ENCODE data around the gene FAM114A2. TPM values are rescaled to one million over a fixed set of nuclear protein-coding genes. Genes with fewer than 3 reads are reported as not detected.

Gene FAM114A2
- total and polyA plus RNA-seq, 9 donors, result 14.0 to 42.4 (median 17.8) TPM

DNA sequence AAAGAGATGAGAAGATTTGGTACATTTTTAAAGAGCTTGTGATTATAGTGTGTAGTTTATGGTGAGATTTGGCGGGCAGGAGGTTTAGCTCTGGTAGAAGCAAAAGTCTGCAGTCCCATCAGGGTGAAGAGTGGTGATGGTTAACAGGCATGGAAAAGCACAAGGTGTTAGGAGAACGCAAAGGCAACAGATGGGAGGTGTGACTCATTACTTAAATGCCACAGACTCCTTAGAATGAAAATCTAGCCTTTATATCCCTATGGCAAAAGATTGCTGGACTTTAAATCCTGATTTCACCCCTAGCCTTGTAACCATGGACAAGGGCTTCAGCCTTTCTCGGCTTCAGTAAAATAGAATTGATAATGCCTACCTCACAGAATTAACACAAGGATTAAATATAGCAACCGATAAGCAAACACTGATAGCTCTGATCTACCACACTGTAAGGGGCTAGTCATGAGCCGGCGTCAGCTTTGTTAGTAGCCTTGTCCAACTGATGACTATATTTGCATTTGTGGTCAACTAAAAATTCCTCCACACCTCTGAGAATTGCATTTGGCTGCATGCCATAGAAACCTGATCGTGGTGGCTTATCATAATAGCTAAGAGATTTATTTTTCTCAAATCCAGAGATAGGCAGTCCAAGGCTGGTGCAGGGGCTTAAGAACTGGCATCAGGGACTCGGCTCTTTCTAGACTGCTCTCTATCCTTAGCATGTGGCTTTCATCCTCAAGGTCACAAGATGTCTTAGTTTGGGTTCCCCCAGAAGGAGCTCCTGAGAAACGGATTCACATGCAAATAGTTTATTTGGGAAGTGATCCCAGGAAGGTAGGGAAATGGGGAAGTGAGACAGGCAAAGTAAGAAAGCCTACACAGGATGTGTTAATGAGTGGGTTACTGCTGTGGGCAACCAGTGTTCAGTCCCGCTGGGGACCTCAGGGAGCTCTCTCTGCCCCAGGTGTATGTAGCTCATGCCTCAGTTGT, 19.6 kb upstream of the FAM114A2 start:
- DNase-seq, result no peak
- no peaks in the 10 kb centered on the region for H3K9me3 ChIP-seq (replicated peaks; ENCODE audit: control insufficient read depth, low read depth, low read length)
- peaks cover 6% of the 10 kb centered on the region for H3K36me3 ChIP-seq (ENCODE audit: control insufficient read depth, insufficient read depth, low read length)
- H3K4me3 ChIP-seq (ENCODE audit: low read length), result no peak overlapping the region
- H3K4me1 ChIP-seq (ENCODE audit: control insufficient read depth, insufficient read depth, low read length), result peaks cover 3% of the 10 kb centered on the region
- no peaks in the 10 kb centered on the region for H3K27me3 ChIP-seq (ENCODE audit: control insufficient read depth, insufficient read depth, low read length)
- 63% methylated on average over 2 of the region's 10 CpGs for WGBS (ENCODE audit: insufficient coverage)
- no peak overlapping the region for H3K27ac ChIP-seq (ENCODE audit: low read length)

DNA sequence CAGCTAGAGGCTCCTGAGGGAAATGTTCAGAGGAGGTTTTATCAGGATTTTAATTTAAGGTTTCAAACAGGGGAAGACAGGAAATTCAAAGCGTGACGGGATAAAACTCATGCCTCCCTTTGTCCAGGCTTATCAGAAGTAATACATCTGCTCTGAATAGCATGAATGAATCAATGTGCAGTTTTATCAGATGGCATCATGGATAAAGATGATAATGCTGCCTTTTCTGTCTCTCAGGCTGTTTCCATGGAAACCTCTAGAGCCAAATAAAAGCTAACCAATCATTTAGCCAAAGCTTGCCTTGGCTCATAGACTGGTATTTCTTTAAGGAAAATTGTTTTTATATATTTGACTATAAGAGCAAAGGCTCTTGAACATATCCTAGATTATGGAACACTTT, 16.5 kb upstream of the FAM114A2 start:
- H3K4me3 ChIP-seq (ENCODE audit: low read length), result no peak overlapping the region
- no peak for DNase-seq
- H3K4me1 ChIP-seq (ENCODE audit: control insufficient read depth, insufficient read depth, low read length), result peaks cover 3% of the 10 kb centered on the region
- H3K9me3 ChIP-seq (replicated peaks; ENCODE audit: control insufficient read depth, low read depth, low read length), result no peaks in the 10 kb centered on the region
- H3K27ac ChIP-seq (ENCODE audit: low read length), result no peak overlapping the region
- H3K36me3 ChIP-seq (ENCODE audit: control insufficient read depth, insufficient read depth, low read length), result peaks cover 12% of the 10 kb centered on the region
- WGBS (ENCODE audit: insufficient coverage), result 100% methylated on average over 2 of the region's 2 CpGs
- no peaks in the 10 kb centered on the region for H3K27me3 ChIP-seq (ENCODE audit: control insufficient read depth, insufficient read depth, low read length)

DNA sequence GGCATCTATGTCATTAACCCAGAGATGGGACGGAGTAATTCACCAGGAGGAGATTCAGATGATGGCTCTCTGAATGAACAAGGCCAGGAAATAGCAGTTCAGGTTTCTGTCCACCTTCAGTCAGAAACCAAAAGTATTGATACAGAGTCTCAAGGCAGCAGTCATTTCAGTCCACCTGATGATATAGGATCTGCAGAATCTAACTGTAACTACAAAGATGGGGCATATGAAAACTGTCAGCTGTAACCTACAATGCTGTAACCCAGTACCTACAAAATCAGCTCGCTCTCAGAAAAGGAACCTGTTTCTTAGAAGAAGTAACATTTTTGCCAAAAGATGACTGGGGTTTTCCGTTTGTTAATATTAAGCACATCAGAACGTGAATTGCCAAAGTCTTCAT, 14.8 kb upstream of the FAM114A2 start:
- Histone ChIP-seq H3K4me1 (ENCODE audit: control insufficient read depth, insufficient read depth, low read length) (no peaks in the 10 kb centered on the region), H3K27ac (ENCODE audit: low read length) (no peak overlapping the region), H3K9me3 (replicated peaks; ENCODE audit: control insufficient read depth, low read depth, low read length) (no peaks in the 10 kb centered on the region), H3K4me3 (ENCODE audit: low read length) (no peak overlapping the region), H3K36me3 (ENCODE audit: control insufficient read depth, insufficient read depth, low read length) (peaks cover 12% of the 10 kb centered on the region), H3K27me3 (ENCODE audit: control insufficient read depth, insufficient read depth, low read length) (no peaks in the 10 kb centered on the region)
- 100% methylated on average over 1 of the region's 4 CpGs for WGBS (ENCODE audit: insufficient coverage)
- DNase-seq, result no peak

DNA sequence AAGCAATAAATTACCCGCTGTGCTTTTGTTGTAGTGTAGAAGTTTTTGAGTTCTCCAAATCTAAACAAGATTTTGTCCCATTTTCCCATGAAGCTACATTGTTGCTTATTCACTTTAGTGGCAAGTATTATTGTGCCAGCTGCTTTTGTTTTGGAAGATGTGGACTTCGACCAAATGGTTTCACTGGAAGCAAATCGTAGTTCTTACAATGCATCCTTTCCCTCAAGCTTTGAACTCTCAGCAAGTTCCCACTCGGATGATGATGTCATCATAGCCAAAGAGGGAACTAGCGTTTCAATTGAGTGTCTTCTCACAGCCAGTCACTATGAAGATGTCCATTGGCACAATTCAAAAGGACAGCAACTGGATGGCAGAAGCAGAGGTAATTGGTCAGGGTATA, 10.9 kb upstream of the FAM114A2 start:
- DNase-seq, result peak; percentile 16
- Histone ChIP-seq H3K27me3 (ENCODE audit: control insufficient read depth, insufficient read depth, low read length) (no peaks in the 10 kb centered on the region), H3K4me3 (ENCODE audit: low read length) (no peak overlapping the region), H3K27ac (ENCODE audit: low read length) (no peak overlapping the region), H3K4me1 (ENCODE audit: control insufficient read depth, insufficient read depth, low read length) (no peaks in the 10 kb centered on the region), H3K9me3 (replicated peaks; ENCODE audit: control insufficient read depth, low read depth, low read length) (no peaks in the 10 kb centered on the region), H3K36me3 (ENCODE audit: control insufficient read depth, insufficient read depth, low read length) (peaks cover 12% of the 10 kb centered on the region)
- WGBS (ENCODE audit: insufficient coverage), result 84% methylated on average over 3 of the region's 5 CpGs

DNA sequence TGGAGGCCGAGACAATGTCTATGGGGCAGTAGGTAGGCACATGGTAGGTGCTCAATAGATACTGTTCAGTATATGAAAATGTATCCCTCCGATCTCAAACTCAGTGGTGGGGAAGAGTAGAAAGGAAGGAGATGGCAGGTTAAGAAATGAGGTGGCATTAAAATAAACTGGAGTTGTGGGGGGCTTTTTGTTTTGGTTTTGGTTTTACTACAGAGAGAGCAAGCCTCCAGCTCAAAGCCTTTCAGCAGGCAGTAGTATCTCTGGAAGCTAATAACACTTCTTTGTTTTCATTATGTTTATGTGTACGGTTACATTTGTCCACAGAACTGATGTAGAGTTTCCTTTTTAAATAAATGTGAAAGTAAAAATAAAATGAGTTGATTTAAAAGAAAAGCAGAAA, 8.6 kb upstream of the FAM114A2 start:
- peaks cover 2% of the 10 kb centered on the region for H3K4me1 ChIP-seq (ENCODE audit: control insufficient read depth, insufficient read depth, low read length)

DNA sequence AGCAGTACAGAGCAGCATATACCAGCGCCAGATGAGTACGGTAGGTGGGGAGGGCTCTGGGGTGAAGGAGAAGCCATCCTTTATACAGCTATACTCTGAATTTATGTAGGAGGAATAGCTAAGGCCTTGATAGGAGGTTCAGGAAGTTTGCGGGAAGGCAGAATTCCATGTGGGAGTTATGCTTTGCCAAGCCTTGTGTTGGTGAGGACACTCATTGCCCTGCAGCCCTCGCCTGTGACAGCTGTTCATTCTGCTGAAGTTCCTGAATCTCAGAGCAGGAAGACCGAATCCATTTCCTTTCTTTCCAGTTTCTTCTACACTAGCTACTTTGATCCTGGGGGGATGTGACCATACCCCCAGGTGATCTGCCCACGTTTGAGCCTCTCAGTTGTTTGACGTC, 7.8 kb upstream of the FAM114A2 start:
- no peak overlapping the region for H3K27ac ChIP-seq (ENCODE audit: low read length)
- no peaks in the 10 kb centered on the region for H3K27me3 ChIP-seq (ENCODE audit: control insufficient read depth, insufficient read depth, low read length)
- H3K4me3 ChIP-seq (ENCODE audit: low read length), result no peak overlapping the region
- H3K4me1 ChIP-seq (ENCODE audit: control insufficient read depth, insufficient read depth, low read length), result peaks cover 2% of the 10 kb centered on the region
- no peaks in the 10 kb centered on the region for H3K9me3 ChIP-seq (replicated peaks; ENCODE audit: control insufficient read depth, low read depth, low read length)
- DNase-seq, result peak; percentile 6
- peaks cover 8% of the 10 kb centered on the region for H3K36me3 ChIP-seq (ENCODE audit: control insufficient read depth, insufficient read depth, low read length)
- 74% methylated on average over 4 of the region's 7 CpGs for WGBS (ENCODE audit: insufficient coverage)

More for the DNA sequence above, 8.6 kb upstream of the FAM114A2 start:
- no peak overlapping the region for H3K4me3 ChIP-seq (ENCODE audit: low read length)
- H3K9me3 ChIP-seq (replicated peaks; ENCODE audit: control insufficient read depth, low read depth, low read length), result no peaks in the 10 kb centered on the region
- 86% methylated on average over 2 of the region's 3 CpGs for WGBS (ENCODE audit: insufficient coverage)
- H3K27me3 ChIP-seq (ENCODE audit: control insufficient read depth, insufficient read depth, low read length), result no peaks in the 10 kb centered on the region
- no peak overlapping the region for H3K27ac ChIP-seq (ENCODE audit: low read length)
- DNase-seq, result no peak
- H3K36me3 ChIP-seq (ENCODE audit: control insufficient read depth, insufficient read depth, low read length), result peaks cover 8% of the 10 kb centered on the region

DNA sequence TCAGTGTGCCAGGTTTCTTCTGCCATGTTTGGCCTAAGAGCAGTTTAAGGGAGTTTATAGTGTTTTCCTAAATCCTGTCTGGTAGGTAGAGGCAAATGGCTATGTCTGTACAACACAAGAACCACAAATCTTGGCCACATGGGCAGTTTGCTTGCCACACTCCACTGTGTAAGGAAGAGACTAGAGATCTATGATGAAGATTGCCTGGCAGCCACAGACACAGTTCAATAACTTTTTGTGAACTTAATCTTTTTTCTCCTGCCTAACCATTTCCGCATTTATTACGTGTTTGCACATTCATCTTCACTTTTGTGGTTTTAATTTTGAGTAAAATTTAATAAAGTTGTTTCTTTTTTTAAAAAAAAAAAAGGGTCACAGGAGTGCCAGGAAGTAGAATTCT, 5.9 kb upstream of the FAM114A2 start:
- Histone ChIP-seq H3K27me3 (ENCODE audit: control insufficient read depth, insufficient read depth, low read length) (no peaks in the 10 kb centered on the region), H3K9me3 (replicated peaks; ENCODE audit: control insufficient read depth, low read depth, low read length) (no peaks in the 10 kb centered on the region), H3K36me3 (ENCODE audit: control insufficient read depth, insufficient read depth, low read length) (peaks cover 8% of the 10 kb centered on the region), H3K27ac (ENCODE audit: low read length) (no peak overlapping the region), H3K4me1 (ENCODE audit: control insufficient read depth, insufficient read depth, low read length) (peaks cover 2% of the 10 kb centered on the region), H3K4me3 (ENCODE audit: low read length) (no peak overlapping the region)
- no CpG with 5 or more reads among the region's 2 CpGs for WGBS (ENCODE audit: insufficient coverage)
- DNase-seq, result no peak

DNA sequence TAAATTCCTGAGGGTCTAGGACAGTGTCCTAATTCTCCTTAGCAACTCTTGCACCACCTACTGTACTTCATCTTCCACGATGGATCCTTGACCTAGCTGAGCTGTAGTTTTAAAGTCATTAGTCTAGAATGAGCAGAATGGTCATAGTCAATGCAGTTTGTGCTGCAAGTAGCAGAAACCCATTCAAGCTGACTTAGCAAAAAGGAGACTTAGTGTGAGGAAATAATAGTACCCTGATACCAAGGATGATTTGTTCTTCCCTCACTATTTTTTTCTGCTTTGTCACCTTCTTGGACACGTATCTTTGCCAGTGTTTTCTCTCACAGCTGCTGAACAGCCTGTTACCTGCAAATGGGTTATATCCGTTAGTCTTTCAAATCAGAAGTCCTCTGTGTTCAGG, 5.4 kb upstream of the FAM114A2 start:
- no peak for DNase-seq

DNA sequence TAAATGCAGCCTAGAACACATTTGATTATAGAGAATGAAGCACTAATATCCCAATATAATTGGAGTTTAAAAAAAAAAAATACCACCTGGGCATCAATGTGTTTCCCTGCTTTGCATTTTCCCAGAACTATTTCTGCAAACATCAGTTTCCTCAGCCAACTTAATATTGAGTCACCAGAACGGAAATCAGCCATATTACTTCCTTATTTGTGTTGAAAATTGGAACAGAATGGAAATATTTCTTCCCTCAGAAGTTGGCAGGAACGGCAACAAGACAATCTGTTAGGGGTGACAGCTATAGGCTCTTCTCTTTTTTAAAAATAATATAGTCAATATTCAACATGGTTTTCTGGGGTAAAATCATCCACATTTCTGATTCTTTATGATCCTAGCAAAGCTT, 4.1 kb upstream of the FAM114A2 start:
- WGBS (ENCODE audit: insufficient coverage), result no CpG with 5 or more reads among the region's 2 CpGs
- H3K27ac ChIP-seq (ENCODE audit: low read length), result peak overlapping the region; percentile 56
- H3K36me3 ChIP-seq (ENCODE audit: control insufficient read depth, insufficient read depth, low read length), result peaks cover 8% of the 10 kb centered on the region
- no peak overlapping the region for H3K4me3 ChIP-seq (ENCODE audit: low read length)
- H3K4me1 ChIP-seq (ENCODE audit: control insufficient read depth, insufficient read depth, low read length), result peaks cover 6% of the 10 kb centered on the region
- no peaks in the 10 kb centered on the region for H3K9me3 ChIP-seq (replicated peaks; ENCODE audit: control insufficient read depth, low read depth, low read length)
- DNase-seq, result peak; percentile 71
- H3K27me3 ChIP-seq (ENCODE audit: control insufficient read depth, insufficient read depth, low read length), result no peaks in the 10 kb centered on the region

More for the DNA sequence above, 5.4 kb upstream of the FAM114A2 start:
- Histone ChIP-seq H3K36me3 (ENCODE audit: control insufficient read depth, insufficient read depth, low read length) (peaks cover 8% of the 10 kb centered on the region), H3K27ac (ENCODE audit: low read length) (no peak overlapping the region), H3K27me3 (ENCODE audit: control insufficient read depth, insufficient read depth, low read length) (no peaks in the 10 kb centered on the region), H3K9me3 (replicated peaks; ENCODE audit: control insufficient read depth, low read depth, low read length) (no peaks in the 10 kb centered on the region), H3K4me3 (ENCODE audit: low read length) (no peak overlapping the region), H3K4me1 (ENCODE audit: control insufficient read depth, insufficient read depth, low read length) (peaks cover 6% of the 10 kb centered on the region)
- 80% methylated on average over 1 of the region's 3 CpGs for WGBS (ENCODE audit: insufficient coverage)

DNA sequence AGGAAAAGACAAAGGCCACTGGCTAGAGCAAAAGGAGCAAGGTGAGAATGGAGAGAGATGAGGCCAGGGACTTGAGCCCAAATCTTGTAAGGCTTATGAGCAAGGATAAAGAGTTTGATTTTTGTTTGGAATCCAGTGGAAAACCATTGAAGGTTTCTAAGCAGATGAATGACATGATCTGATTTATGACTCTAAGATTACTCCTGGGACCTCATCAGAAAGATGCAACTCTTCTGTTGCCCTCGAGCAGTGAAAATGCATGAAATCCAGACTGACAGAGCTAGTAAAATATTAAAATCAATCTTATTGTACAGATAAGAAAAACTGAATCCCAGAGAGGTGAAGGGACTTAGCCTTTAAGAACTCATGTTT, 734 bp upstream of the FAM114A2 start:
- H3K9me3 ChIP-seq (replicated peaks; ENCODE audit: control insufficient read depth, low read depth, low read length), result no peaks in the 10 kb centered on the region
- H3K36me3 ChIP-seq (ENCODE audit: control insufficient read depth, insufficient read depth, low read length), result peaks cover 4% of the 10 kb centered on the region
- DNase-seq, result no peak
- H3K27me3 ChIP-seq (ENCODE audit: control insufficient read depth, insufficient read depth, low read length), result no peaks in the 10 kb centered on the region
- WGBS (ENCODE audit: insufficient coverage), result no CpG with 5 or more reads among the region's 1 CpG
- H3K4me3 ChIP-seq (ENCODE audit: low read length), result peak overlapping the region; percentile 91
- H3K4me1 ChIP-seq (ENCODE audit: control insufficient read depth, insufficient read depth, low read length), result peaks cover 8% of the 10 kb centered on the region
- peak overlapping the region; percentile 96 for H3K27ac ChIP-seq (ENCODE audit: low read length)

Measured in muscle of leg (tissue), 11 donors.